ENCODE data around the gene PHOSPHO1. TPM values are rescaled to one million over a fixed set of nuclear protein-coding genes. Genes with fewer than 3 reads are reported as not detected.
"Not testable (repeated sequence)": the region's sequence is repeated elsewhere in the genome, so short reads cannot be mapped to it uniquely, and the experiment has no call there.

The PHOSPHO1 gene
- total RNA-seq, 1 experiment from 2014 or later: not detected

DNA sequence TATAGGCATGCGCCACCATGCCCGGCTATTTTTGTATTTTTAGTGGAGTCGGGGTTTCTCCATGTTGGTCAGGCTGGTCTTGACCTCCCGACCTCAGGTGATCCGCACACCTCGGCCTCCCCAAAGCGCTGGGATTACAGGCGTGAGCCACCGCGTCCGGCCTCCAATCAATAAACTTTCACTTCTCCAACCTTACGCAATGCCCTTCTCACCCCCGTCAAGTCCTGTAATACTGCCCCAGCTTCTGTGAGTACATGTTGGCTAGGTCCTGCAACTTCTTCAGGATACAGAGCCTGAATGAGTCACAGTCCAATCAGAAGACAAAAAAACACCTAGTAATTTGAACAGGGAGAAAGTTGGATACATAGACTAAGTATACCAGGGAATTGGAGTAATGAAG, 47.1 kb upstream of the PHOSPHO1 start:
- intact Hi-C loops (cut with micrococcal nuclease): no loop called here

DNA sequence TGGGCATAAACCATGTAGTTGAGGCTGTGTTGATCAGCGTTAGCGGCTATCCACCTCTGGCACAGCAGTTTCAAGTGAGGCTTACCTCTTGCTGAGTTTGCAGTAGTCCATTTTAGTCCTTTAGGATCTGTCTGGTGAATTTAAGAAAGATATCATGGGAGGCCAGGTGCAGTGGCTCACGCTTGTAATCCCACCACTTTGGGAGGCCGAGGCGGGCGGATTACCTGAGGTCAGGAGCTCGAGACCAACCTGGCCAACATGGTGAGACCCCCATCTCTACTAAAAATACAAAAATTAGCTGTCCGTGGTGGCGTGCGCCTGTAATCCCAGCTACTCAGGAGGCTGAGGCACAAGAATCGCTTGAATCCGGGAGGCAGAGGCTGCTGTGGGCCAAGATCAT, 45.4 kb upstream of the PHOSPHO1 start:
- H3K27me3 Mint-ChIP-seq (ENCODE audit: insufficient read depth, unreplicated experiment); H3K4me3 Mint-ChIP-seq (ENCODE audit: unreplicated experiment); H3K36me3 Mint-ChIP-seq (ENCODE audit: insufficient read depth, unreplicated experiment); BruUV-seq (replicated peaks); H3K9me3 Mint-ChIP-seq (ENCODE audit: unreplicated experiment); CTCF ChIA-PET; H3K4me1 Mint-ChIP-seq (ENCODE audit: insufficient read depth, unreplicated experiment); intact Hi-C loops (cut with micrococcal nuclease); POLR2A ChIA-PET; DNase-seq (ENCODE audit: unreplicated experiment); H3K27ac Mint-ChIP-seq (ENCODE audit: low read depth, unreplicated experiment): not testable (repeated sequence)

More for the DNA sequence above, 47.1 kb upstream of the PHOSPHO1 start:
- POLR2A ChIA-PET: interaction anchor here (0.5 to 1.0 kb wide), 3 partner anchors 15 to 1889 kb away, joined by 3 read pairs; partner anchors contain the start of gene NME2
- H3K4me1 Mint-ChIP-seq (ENCODE audit: insufficient read depth, unreplicated experiment): peaks cover 7% of the 10 kb centered on the region
- DNase-seq (ENCODE audit: unreplicated experiment): peak; percentile 78
- BruUV-seq (replicated peaks): no TSS peak
- no peaks in the 10 kb centered on the region for H3K36me3 Mint-ChIP-seq (ENCODE audit: insufficient read depth, unreplicated experiment)
- TF ChIP-seq, protein P1, sequence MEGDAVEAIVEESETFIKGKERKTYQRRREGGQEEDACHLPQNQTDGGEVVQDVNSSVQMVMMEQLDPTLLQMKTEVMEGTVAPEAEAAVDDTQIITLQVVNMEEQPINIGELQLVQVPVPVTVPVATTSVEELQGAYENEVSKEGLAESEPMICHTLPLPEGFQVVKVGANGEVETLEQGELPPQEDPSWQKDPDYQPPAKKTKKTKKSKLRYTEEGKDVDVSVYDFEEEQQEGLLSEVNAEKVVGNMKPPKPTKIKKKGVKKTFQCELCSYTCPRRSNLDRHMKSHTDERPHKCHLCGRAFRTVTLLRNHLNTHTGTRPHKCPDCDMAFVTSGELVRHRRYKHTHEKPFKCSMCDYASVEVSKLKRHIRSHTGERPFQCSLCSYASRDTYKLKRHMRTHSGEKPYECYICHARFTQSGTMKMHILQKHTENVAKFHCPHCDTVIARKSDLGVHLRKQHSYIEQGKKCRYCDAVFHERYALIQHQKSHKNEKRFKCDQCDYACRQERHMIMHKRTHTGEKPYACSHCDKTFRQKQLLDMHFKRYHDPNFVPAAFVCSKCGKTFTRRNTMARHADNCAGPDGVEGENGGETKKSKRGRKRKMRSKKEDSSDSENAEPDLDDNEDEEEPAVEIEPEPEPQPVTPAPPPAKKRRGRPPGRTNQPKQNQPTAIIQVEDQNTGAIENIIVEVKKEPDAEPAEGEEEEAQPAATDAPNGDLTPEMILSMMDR (IDR thresholded peaks at IDR 0.05; ENCODE audit: unreplicated experiment): no peak
- H3K9me3 Mint-ChIP-seq (ENCODE audit: unreplicated experiment): no peaks in the 10 kb centered on the region
- no peak overlapping the region for H3K4me3 Mint-ChIP-seq (ENCODE audit: unreplicated experiment)
- H3K27ac Mint-ChIP-seq (ENCODE audit: low read depth, unreplicated experiment): no peak overlapping the region
- CTCF ChIA-PET: interaction anchor here (0.7 kb wide), 1 partner anchor 15 kb away, joined by 3 read pairs; no protein-coding TSS in a partner anchor
- H3K27me3 Mint-ChIP-seq (ENCODE audit: insufficient read depth, unreplicated experiment): no peaks in the 10 kb centered on the region

GRCh38 chr17:49269356-49269755, 38.8 kb upstream of the PHOSPHO1 start:
- no peaks in the 10 kb centered on the region for H3K9me3 Mint-ChIP-seq (ENCODE audit: unreplicated experiment)
- BruUV-seq (replicated peaks): no TSS peak
- peaks cover 8% of the 10 kb centered on the region for H3K4me1 Mint-ChIP-seq (ENCODE audit: insufficient read depth, unreplicated experiment)
- peaks cover 5% of the 10 kb centered on the region for H3K36me3 Mint-ChIP-seq (ENCODE audit: insufficient read depth, unreplicated experiment)
- no peak overlapping the region for H3K4me3 Mint-ChIP-seq (ENCODE audit: unreplicated experiment)
- intact Hi-C loops (cut with micrococcal nuclease): no loop called here
- TF ChIP-seq, protein P1 (IDR thresholded peaks at IDR 0.05; ENCODE audit: unreplicated experiment): no peak
- no peak for DNase-seq (ENCODE audit: unreplicated experiment)
- CTCF ChIA-PET: no interaction called here
- POLR2A ChIA-PET: no interaction called here
- H3K27ac Mint-ChIP-seq (ENCODE audit: low read depth, unreplicated experiment): no peak overlapping the region
- no peaks in the 10 kb centered on the region for H3K27me3 Mint-ChIP-seq (ENCODE audit: insufficient read depth, unreplicated experiment)

DNA sequence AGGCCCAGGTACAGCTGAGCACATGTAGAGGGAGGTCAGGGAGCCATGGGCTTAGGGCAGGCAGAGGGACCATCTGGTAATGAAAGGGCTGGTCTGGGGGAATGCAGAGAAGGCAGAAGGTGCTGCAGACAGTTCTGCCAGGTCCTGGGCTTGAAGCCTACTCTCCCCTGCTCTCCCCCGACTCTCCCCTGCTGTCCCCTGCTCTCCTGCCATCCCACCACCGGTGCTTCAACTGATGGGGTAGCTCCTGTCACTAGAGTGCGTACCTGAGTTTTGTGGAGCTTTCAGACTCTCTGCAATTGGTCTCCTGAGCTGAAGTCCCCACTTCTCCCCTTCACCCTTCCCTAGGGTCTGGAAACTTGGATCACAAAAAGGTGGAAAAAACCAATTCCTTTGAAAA, 37.3 kb upstream of the PHOSPHO1 start:
- peaks cover 5% of the 10 kb centered on the region for H3K36me3 Mint-ChIP-seq (ENCODE audit: insufficient read depth, unreplicated experiment)
- H3K9me3 Mint-ChIP-seq (ENCODE audit: unreplicated experiment): no peaks in the 10 kb centered on the region
- H3K4me3 Mint-ChIP-seq (ENCODE audit: unreplicated experiment): no peak overlapping the region
- no peaks in the 10 kb centered on the region for H3K27me3 Mint-ChIP-seq (ENCODE audit: insufficient read depth, unreplicated experiment)
- ChIA-PET CTCF (interaction anchor here (1.0 kb wide), 1 partner anchor 23 kb away, joined by 3 read pairs; no protein-coding TSS in a partner anchor), POLR2A (no interaction called here)
- peaks cover 8% of the 10 kb centered on the region for H3K4me1 Mint-ChIP-seq (ENCODE audit: insufficient read depth, unreplicated experiment)
- intact Hi-C loops (cut with micrococcal nuclease): no loop called here
- TF ChIP-seq, protein P1 (IDR thresholded peaks at IDR 0.05; ENCODE audit: unreplicated experiment): no peak
- BruUV-seq (replicated peaks): no TSS peak
- H3K27ac Mint-ChIP-seq (ENCODE audit: low read depth, unreplicated experiment): no peak overlapping the region
- no peak for DNase-seq (ENCODE audit: unreplicated experiment)

- BruUV-seq (replicated peaks): no TSS peak
- peaks cover 8% of the 10 kb centered on the region for H3K4me1 Mint-ChIP-seq (ENCODE audit: insufficient read depth, unreplicated experiment)
- no peak overlapping the region for H3K4me3 Mint-ChIP-seq (ENCODE audit: unreplicated experiment)
- intact Hi-C loops (cut with micrococcal nuclease): no loop called here
- peaks cover 5% of the 10 kb centered on the region for H3K36me3 Mint-ChIP-seq (ENCODE audit: insufficient read depth, unreplicated experiment)
- ChIA-PET CTCF (no interaction called here), POLR2A (interaction anchor here (0.8 kb wide), 1 partner anchor 134 kb away, joined by 3 read pairs; no protein-coding TSS in a partner anchor)
- TF ChIP-seq, protein P1 (IDR thresholded peaks at IDR 0.05; ENCODE audit: unreplicated experiment): no peak
- no peak overlapping the region for H3K27ac Mint-ChIP-seq (ENCODE audit: low read depth, unreplicated experiment)
- no peaks in the 10 kb centered on the region for H3K9me3 Mint-ChIP-seq (ENCODE audit: unreplicated experiment)
- DNase-seq (ENCODE audit: unreplicated experiment): no peak
- no peaks in the 10 kb centered on the region for H3K27me3 Mint-ChIP-seq (ENCODE audit: insufficient read depth, unreplicated experiment)
Observed at GRCh38 chr17:49266233-49266632, 35.6 kb upstream of the PHOSPHO1 start.

DNA sequence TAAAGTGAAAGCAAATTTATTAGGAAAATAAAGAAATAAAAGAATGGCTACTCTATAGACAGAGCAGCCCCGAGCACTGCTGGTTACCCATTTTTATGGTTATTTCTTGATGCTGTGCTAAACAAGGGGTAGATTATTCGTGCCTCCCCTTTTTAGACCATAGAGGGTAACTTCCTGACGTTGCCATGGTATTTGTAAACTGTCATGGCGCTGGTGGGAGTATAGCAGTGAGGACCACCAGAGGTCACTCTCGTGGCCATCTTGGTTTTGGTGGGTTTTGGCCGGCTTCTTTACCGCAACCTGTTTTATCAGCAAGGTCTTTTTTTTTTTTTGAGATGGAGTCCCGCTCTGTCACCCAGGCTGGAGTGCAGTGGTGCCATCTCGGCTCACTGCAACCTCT, 31.0 kb upstream of the PHOSPHO1 start:
- DNase-seq (ENCODE audit: unreplicated experiment); H3K27ac Mint-ChIP-seq (ENCODE audit: low read depth, unreplicated experiment); H3K36me3 Mint-ChIP-seq (ENCODE audit: insufficient read depth, unreplicated experiment); H3K4me3 Mint-ChIP-seq (ENCODE audit: unreplicated experiment); BruUV-seq (replicated peaks); CTCF ChIA-PET; H3K9me3 Mint-ChIP-seq (ENCODE audit: unreplicated experiment); intact Hi-C loops (cut with micrococcal nuclease); H3K27me3 Mint-ChIP-seq (ENCODE audit: insufficient read depth, unreplicated experiment): not testable (repeated sequence)
- POLR2A ChIA-PET: interaction anchor here (0.6 kb wide), 1 partner anchor 988 kb away, joined by 3 read pairs; no protein-coding TSS in a partner anchor
- H3K4me1 Mint-ChIP-seq (ENCODE audit: insufficient read depth, unreplicated experiment): peaks cover 12% of the 10 kb centered on the region
